Tongue (tissue), 2 donors: Measurements from ENCODE around the gene TTC39B. TPM values are rescaled to one million over a fixed set of nuclear protein-coding genes. Genes with fewer than 3 reads are reported as not detected.
"Not testable (repeated sequence)": the region's sequence is repeated elsewhere in the genome, so short reads cannot be mapped to it uniquely, and the experiment has no call there.

Experiments
- DNase-seq: peaks from one replicate; pipeline ENCODE4 v3.0.0-alpha.2; 2015
- total RNA-seq: library from RNA; depleted of rRNA; stranded (reverse); fragments of >200 nt; gene quantifications from one replicate; pipeline ENCODE4 v1.2.3, GENCODE V29; 2014

TTC39B gene
- total RNA-seq, 1 donor from 2014 or later = 6.7 TPM

DNA sequence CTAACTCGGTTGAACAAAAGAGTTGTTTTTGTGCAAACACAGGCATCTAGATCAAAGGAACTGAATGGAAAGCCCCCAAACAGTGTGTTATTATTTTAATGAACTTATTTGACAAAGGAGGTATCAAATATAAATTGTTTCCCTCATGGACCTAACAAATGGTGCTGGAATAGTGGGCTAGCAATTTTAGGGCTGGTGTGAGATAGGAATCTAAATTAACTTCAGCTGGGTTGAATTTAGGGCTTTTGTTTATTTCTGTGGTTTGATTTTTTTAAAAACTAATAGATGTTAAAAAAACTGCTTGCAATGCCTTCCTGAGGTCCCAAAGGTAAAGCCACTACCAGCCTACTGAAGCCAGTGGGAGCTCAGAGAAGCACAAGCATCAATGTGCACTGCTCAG lies 42.1 kb downstream of the TTC39B start:
- no peak for DNase-seq

DNA sequence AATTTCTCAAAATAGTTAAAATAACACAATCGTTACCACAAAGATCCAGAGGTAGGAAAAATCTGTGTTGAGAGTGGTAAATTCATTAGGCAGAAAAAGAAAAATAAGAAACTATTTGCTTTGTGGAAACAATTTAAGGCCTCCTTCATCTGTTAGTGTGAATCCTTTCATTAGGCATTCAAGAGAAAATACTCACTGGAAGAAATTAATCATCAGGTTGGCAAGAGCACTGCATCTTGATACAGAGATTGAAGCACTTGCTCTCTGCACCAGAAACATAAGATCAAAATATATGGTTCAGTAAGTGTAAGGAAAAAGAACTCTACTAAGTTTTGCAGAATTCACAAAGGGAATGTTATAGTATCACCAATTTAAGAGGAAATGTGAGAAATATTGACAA lies 44.4 kb downstream of the TTC39B start:
- no peak for DNase-seq

DNA sequence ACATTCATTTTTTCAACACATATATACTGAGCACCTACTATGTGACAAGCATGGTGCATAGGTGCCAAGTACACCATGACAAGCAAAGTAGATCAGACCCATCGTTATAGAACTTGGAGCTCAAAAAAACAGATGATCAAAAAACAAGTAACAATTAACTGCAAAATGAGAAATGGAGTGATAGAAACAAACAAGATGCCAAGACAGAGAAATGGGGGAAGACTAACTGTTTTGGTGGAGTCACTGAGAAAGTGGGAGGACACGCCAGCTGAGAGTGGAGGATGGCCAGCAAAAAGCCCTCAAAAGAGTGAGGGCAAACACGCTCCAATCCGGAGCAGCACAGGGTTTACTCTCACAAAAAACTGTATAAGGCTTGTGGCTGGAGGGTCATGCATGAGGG lies 50.6 kb downstream of the TTC39B start:
- no peak for DNase-seq

DNA sequence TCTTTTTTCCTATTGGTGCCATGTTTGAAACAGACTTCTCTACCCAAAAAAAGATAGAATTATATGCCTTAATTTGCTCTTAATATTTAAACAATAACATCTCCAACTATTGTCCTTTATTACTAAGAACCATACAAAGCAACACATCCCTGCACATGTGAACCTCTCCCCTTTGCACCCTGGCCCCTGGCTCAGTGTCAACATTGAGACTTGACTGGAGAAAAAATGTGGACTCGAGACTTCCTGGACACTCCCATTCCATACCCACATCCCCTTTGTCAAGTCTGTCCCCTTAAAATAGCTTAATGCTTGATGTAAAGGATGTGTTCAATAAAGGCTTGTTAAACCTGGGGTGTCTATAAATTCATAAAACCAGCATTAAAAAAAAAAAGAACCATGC lies 53.2 kb downstream of the TTC39B start:
- DNase-seq = no peak

DNA sequence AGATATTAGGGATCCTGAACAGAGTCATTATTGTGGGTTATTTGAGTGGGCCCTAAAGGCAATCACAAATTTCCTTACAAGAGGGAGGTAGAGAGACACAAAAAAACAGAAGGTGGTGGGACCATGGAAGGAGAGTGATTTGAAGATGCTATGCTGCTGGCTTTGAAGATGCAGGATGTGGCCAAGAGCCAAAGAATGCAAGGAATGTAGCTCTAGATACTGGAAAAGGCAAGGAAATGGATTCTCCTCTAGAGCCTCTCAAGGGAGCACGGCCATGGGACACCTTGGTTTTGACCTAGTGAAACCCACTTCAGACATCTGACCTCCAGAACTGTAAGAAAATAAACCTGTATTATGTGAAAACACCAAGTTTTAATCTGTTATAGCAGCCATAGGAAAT lies 53.8 kb downstream of the TTC39B start:
- DNase-seq = no peak

DNA sequence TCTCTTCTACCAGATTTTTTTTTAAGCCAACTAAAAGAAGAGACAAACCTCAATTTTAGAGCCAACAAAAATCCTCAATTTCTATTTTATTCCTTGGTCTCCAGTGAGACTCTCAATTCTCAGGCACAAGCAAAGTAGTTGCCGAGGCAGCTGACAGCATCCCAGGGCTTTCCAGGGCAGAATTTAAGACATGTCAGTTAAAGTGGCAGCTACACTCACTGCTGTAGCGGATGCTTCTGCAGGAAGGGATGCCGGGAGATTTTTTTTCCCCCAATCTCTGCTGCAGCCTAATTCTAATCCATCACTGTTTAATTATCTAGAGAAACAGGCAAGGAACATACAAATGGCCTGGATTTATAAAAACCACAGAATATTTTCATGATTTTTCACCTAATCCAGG lies 57.0 kb downstream of the TTC39B start:
- DNase-seq = no peak

DNA sequence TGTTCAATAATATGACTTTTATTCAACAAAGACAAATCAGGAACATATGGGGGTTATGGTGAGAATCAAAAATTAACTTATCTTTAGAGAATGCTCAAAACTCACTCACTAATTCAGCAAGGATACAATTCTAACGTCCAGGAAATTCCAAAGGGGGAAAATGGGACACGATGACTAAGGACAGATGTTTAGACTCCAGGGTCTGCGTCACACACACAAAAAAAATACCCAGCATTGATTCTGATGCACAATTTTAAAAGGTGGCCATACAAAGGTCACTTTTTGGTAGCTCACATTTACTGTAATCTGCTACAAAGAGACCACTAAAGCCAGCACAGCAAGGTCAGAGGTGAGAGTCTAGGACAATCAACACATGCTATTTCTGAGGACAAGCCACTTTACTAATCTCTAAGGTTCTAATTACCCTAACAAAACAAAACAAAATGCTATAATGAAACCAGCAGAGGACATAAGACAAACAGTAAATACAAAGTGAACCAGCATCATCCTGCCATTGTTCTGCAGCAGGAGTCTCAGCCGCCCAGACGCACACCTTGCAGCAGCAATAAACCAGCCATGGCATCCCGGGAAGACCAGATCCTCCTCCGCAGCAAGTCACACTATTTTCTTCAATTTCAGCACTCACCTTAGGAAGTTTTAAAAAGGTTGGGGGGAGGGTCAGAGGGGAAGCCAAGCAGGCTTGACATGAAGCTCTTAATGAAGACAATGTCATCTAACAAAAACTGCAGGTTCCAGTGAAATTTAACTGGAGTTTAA lies 57.8 kb downstream of the TTC39B start:
- no peak for DNase-seq

DNA sequence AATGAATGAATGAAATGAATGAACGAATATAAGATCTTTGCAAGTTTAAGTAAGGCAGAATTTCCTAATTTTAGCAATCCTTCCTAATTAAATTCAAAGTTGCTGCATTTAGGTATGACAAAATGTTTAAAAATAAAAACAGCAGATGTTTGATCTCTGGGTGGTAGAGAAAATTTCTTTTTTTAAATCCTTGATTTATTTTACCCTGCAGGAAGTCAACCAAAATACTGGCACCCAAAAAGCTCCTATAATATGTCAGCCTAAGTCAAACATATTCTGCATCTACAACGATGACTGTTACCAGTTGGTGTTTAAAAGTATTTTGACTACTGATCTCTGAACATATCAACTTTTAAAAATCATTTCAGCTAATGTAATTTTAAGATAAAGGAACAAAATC lies 58.4 kb downstream of the TTC39B start:
- no peak for DNase-seq

DNA sequence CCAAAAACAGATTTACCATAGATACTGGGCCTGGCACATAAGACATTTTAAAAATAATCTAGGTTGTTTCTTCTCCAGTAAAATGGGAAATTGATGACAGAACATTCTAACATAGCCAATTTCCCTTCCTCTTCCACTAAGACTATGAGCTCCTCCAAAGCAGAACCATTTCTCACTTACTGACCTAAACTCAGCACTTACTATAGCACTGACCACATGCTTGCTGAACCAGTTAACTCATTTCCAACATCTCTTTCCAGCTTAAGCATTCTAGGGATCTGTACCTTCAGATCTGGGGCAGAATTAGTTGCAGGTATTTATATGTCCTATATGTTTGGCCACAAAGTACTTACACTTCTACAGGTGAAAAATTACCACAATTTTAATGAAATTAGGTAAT lies 58.9 kb downstream of the TTC39B start:
- no peak for DNase-seq

DNA sequence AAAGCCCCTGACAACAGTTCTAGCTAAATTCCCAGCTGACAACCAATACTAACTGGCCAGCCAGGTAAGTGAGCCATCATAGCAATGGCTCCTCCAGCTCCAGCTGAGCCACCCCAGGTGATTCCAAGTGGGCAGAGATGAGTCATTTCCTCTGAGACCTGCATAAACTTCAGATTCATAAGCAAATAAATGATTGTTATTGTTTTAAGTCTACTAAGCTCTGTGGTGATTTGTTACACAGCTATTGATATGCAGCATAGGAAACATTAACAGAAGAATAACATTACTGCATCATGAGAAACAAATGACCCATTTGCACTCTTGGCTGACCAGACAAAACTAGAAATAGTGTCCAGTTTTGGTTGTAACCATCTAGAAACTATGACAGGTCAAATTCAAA lies 60.3 kb downstream of the TTC39B start:
- no peak for DNase-seq

DNA sequence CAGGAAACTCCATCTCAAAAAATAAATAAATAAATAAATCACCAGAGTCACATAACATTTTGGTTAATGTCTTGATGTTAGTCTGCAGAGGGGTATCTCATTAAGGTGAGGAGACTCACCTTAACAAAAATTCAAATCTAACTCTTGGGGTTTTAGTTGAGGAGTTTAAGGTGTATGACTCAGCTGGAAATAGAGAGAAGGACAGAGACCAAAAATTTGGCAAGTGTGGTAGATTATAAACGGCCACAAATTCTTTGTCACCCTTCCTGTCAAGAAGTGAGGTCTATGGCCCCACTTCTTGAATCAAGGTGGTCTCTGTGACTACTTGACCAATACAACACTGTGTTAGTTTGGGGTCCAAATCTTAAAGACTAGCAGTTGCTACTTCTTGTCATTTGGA lies 60.8 kb downstream of the TTC39B start:
- DNase-seq = no peak

DNA sequence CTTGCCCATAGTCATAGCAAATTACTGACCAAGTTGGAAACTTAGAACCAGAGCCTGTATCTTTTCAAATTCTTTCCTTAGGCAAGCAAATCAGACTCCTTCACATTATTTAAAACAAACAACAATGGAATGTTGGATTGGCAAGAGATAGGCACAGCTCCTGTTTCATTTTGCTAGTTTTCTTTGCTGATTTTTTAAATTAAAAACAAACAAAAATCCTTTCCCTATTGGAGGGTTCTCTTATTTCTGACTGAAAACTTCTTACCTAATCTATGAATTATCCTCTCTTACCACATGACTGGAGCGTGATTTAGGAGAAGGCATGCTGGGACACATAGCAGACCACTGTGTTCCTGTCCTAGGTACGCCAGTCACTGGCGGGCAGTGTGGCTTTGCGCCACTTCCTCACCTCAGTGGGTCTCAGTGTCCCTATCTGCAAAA lies 63.0 kb downstream of the TTC39B start:
- DNase-seq = peak; percentile 30

DNA sequence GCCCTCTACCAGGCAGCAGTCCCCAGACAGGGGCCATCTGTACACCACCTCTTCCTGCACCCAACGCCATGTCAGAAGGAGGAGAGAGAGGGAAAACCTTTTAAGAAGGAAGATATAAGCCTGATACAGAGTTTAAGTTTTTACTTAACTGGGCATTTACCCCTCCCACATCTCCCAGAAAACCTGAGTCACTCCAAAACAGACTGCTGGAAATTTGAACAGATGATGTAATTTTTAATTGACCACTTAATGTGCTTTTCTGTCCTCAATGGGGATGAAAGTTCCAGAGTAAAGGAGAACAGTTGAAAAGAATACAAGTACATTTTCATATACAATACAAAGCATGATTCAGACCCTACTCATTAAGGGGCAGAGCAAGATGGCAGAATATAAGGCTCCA lies 63.9 kb downstream of the TTC39B start:
- DNase-seq = no peak

DNA sequence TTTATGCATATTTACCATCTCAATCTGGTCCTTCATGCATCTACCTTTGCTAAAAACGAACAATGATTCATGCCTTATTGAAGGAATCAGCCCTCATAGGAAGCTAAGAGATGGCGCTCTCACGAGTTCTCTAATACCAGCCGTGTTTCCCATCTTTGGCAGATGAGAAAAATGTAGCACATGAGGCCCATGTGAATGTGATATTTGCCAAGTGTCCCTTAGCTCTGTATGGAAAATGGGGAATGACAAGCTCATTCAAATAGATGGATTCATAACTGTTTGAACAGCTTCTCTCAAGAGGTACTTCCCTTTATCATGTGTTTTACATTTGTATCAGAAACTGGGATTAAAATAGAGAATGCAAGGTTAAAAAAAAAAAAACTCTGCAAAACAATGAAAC lies 66.1 kb downstream of the TTC39B start:
- no peak for DNase-seq

DNA sequence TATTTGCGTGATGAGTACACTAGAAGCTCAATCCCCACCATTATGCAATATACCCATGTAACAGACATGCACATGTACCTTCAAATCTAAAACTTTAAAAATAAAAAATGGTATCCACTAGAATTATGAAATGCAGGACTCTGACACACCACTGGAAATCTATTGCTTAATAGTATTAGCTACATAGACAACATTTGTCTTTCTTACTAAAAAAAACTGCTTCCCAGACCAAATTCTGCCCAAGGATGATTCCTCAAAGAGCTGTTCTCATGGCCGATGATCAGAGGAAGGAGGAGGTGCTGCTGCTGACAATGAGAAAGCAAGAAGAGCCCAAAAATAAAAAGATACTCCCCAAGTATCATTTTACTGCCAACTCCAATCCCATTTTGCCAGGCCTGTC lies 67.2 kb downstream of the TTC39B start:
- no peak for DNase-seq

DNA sequence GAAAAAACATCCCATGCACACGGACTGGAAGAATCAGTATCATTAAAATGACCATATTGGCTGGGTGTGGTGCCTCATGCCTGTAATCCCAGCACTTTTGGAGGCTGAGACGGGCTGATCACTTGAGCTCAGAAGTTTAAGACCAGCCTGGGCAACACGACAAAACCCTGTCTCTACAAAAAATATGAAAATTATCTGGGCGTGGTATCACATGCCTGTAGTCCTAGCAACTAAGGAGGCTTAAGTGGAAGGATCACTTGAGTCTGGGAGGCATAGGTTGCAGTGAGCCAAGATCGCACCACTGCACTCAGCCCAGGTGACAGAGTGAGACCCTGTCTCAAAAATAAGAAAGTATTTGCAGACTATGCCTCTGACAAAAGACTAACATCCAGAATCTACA lies 68.4 kb downstream of the TTC39B start:
- no peak for DNase-seq

DNA sequence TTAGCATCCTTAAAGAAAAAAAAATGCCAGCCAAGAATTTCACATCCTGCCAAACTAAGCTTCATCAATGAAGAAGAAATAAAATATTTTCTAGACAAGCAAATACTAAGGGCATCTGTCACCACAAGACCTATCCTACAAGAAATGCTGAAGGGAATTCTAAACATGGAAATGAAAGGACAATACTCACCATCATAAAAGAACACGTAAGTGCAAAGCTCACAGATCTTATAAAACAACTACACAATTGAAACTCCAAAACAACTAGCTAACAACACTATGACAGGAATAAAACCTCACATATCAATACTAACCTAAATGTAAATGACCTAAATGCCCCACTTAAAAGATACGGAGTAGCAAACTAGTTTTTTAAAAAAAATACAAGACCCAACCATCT lies 71.4 kb downstream of the TTC39B start:
- DNase-seq = no peak

DNA sequence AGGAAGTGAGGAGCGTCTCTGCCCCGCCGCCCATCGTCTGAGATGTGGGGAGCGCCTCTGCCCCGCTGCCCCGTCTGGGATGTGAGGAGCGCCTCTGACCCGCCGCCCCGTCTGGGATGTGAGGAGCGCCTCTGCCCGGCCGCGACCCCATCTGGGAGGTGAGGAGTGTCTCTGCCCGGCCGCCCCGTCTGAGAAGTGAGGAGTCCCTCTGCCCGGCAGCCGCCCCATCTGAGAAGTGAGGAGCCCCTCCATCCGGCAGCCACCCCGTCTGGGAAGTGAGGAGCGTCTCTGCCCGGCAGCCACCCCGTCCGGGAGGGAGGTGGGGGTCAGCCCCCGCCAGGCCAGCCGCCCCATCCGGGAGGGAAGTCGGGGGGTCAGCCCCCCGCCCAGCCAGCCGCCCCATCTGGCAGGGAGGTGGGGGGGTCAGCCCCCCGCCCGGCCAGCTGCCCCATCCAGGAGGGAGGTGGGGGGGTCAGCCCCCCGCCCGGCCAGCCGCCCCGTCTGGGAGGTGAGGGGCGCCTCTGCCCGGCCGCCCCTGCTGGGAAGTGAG lies 73.0 kb downstream of the TTC39B start:
- not testable (repeated sequence) for DNase-seq

DNA sequence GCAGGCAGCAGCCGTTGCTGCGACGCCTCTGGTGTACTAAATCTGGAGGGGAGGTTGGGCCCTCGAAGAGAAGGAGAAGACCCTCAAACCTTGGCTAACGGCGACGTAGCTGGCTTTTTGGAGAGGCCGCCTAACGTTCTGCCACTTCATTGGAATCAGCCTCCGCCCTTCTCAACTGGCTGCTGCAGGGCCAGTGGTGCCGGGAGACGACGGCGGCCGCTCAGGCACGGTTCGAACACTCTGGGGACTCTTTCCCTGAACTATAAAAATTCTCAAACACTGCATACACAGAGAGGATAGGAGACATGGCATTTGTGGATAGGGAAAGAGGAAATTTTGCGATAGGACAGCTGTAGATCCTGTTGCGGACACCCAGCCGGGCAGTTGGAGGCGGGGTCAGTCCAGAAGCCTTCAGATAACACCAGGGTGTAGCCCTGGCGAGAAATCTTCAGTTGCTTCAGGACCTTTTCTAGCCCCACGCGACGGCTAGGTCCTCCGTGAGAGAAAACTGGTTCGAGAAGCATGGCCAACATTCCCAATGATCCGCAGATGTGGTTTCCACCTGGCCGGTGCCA lies 74.2 kb downstream of the TTC39B start:
- not testable (repeated sequence) for DNase-seq

DNA sequence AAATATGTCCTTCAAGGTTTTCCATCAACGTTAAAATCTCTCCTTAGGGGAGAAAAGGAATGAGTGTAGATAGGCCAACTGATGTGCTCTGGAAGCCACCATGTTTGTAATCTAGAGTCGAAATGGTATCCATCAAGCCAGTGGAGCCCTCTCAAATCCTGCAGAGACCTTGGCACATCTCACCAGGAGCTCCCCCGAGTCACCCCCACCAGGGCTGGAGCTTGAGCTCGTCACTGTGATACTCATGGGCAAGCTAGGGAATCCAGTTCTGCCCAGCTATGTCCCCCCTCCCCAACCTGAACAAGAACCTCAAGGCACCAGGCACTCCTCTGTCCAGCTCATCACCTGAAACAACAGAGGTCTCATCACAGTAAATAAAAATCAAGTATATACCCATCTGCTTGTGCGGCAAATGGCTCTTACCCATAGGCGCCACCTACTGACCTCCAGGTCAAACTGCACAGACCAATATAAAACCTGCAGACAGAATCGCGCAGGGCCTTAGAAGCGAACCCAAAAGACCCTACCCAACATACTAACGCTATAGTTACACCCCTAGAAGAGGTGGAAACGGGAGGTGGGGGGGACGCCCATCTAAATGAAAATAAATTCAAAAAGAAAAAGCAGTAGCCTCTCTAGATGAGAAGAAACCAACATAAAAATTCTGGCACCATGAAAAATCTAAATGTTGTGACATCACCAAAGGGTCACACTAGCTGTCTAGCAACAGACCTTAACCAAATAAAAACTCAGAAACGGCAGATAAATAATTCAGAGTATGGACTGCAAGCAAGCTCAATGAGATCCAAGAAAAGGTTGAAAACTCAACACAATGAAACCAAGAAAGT lies 75.0 kb downstream of the TTC39B start:
- no peak for DNase-seq

DNA sequence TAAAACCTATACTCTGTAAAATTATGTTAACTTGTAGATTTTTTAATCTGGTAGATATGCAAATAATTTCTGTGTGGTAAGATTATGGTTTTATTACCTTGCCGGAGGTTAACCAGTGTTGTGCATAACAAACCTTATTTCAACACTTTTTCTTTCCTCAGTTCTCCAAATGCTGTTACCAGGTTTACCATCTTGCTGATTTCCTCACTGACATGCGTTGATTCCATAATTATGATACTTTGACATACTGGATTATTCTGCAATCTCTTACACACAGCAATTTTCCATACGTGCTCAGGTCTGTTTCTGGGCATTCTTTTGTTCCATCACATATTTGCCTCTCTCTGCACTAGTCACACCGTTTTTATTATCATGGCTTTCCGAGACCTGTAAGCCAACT lies 77.6 kb downstream of the TTC39B start:
- DNase-seq = no peak

DNA sequence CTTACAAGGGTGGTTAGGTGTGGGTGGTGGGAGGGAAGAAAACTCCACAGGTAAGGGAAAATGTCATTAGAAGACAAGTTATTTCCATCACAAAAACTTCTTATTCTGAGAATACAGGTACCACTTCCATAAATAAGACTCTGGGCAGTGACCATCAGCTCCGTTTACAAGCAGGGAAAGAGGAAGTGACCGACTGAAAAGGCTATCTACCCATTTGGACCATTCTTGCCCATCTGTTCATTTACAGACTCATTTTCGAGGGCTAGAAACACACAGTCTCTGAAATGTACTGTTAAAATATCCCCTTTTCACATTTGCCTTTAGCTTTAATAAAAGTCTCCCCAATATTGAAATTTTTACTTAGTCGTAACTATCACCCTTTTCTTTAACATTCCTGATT lies 79.5 kb downstream of the TTC39B start:
- DNase-seq = no peak

DNA sequence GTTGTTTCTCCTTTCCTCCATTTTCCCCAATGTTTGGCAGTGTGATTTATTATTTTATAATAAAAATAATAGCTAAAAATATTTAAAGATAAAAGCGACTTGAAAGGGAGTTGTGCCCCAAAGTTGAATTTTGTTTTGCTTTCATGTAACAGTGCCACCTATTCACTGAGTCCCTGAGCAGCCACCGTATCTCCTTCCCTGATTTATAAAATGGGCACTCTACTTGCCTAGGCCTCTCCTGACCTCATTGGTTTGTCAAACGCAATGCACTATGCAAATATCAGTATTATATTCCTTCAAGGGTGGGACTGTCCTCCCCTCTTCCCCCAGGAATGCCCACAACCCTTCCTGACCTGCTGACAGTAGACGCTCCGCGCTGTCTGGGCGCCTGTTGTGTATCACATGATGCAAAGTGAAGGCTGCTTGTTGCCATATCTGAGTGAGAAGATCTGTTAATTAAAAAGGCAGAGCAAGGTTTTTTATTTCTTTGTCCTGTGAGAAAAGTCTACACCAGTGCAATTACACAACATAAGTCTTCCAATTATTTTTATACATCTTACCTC lies 81.4 kb downstream of the TTC39B start:
- DNase-seq = no peak
